ENCODE results near the gene SPSB1.

SPSB1 gene

DNA sequence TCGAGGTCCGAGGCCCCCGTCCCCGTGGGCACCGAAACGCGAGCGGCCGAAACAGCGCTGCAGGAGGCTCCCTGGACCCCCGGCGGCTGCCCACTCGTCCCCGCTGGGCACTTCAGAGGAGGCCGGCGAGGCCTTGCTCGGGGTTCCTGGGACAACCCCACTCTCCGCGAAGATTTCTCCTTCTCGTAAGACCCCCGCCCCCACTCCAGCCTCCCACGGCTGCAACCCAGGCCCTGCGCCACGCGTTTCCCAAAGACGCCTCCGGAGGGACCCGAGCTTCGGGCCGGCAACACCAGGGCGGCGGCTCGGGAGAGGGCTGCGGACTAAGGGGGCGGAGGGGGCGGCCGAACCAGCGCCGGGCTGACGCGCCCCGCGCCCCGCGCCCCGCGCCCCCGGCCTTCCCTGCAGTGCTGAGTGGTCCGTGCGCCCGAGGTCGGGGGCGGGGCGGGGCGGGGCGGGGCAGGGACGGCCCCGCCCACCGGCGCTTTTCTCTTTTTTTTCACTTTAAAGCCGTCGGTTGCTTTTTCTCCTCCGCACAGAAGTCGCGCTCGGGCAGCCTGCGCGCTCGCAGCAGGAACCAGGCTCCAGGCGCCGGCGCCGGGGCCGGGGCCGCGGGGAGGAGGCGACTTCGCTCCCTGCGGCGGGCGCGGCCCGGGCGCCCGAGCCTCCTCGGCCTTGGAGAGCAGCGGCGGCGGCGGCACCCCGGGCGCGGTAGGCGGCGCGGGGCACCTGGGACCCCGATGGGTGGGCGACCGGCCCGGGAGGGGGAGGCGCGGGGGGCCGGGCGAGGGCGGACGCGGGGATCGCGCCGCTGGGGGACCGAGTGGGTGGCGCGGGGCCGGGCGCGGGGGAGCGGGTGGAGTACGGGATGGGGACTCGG lies at the start of gene SPSB1:
Gene SPSB1 (plus strand): TSS at position 534 of the 880 bp plus-strand sequence. CDS start 62,998 bp downstream, outside the sequence.
- DNase-seq, result peak; percentile 51

DNA sequence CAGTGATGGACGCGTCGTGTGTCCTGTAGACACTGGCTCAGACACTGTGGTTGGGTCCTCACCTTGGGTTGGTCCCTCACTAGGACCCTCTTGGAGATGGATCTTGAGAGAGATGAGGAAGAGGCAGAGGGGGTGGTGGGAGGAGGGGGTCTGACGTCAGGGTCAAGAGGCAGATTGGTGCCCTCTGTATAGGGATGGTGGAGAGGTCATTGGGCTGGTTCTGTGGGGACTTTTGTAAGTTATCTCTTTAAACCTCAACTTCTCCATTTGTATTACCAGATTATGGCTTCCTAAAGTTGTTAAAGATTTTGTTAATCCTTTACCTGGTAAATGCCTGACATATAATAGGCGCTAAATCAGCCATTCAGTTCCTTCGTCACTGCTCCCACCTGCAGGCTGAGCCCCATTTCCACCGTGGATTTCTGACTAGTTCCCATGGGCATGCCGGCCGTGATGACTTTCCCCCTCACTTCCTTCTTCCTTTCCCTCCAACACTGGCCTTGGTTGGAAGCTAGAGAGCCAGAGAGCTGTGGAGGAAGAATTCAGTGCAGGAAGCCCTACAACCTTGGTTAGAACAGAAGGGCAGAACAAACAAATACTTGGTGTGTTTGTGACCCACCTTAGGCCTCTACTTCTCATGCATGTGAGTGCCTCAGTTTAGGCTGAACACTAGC lies 49.5 kb upstream of the SPSB1 start:
- DNase-seq, result no peak

DNA sequence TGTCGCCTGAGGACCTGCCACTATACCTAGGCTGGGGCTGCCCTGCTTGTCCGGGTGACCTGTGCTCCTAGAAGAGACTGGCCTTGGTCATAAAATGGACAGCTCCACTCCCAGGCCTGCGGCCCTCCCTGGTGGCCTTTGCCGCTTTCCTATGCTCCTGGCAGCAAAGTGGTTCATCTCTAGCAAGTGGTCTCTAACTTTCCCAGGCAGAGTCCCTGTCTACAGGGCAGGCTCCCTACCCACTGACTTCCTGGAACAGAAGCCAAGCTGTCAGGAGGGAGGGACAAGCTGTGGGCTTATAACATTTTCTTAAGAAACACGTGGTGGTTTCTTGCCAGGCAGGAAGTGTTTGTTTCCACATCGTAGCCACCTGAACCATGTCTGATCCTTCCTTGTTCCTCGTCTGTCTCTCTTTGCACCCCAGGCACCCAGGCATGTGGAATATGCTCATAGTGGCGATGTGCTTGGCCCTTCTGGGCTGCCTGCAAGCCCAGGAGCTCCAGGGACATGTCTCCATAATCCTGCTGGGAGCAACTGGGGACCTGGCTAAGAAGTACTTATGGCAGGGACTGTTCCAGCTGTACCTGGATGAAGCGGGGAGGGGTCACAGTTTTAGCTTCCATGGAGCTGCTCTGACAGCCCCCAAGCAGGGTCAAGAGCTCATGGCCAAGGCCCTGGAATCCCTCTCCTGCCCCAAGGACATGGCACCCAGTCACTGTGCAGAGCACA lies 48.0 kb upstream of the SPSB1 start:
- no peak for DNase-seq

DNA sequence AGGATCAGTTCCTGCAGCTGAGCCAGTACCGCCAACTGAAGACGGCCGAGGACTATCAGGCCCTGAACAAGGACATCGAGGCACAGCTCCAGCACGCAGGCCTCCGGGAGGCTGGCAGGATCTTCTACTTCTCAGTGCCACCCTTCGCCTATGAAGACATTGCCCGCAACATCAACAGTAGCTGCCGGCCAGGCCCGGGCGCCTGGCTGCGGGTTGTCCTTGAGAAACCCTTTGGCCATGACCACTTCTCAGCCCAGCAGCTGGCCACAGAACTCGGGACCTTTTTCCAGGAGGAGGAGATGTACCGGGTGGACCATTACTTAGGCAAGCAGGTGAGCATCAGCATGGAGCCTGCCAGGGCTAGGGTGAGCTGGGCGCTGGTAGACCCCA lies 47.5 kb upstream of the SPSB1 start:
- no peak for DNase-seq

DNA sequence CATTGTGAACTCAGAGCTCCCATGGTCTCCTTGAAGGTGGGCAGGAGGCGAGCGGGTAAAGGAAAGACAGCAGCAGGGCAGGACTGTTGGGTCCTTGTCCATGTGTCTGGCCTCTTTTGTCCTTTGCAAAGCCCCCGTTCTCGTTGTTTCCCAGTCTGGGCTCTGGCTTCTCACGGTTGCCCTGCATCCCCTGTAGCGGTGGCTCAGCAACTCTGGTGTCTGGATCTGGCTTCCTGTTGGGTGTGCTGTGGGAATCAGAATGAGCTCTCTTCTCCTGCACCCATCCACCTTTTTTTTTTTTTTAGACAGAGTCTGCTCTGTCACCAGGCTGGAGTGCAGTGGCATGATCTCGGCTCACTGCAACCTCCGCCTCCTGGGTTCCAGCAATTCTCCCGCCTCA lies 47.0 kb upstream of the SPSB1 start:
- DNase-seq, result no peak

DNA sequence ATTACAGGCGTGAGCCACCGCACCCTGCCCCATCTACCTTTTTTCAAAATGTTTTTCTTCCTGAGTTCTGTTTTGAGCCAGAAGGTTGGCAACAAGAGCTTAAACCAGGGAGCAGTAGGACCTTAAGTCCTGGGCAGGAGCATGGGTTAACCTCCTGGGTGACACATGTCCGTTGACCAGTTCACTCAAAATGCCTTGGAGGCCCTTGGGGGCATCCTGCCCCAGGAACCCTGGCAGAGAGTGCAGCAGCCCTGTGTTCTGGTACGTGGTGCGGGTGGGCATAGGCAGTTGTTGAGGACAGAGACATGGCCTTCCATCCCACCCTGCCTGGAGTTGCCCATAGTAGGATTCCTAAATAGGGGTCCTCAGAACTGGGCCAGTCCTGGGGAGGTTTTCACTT lies 46.5 kb upstream of the SPSB1 start:
- DNase-seq, result no peak

DNA sequence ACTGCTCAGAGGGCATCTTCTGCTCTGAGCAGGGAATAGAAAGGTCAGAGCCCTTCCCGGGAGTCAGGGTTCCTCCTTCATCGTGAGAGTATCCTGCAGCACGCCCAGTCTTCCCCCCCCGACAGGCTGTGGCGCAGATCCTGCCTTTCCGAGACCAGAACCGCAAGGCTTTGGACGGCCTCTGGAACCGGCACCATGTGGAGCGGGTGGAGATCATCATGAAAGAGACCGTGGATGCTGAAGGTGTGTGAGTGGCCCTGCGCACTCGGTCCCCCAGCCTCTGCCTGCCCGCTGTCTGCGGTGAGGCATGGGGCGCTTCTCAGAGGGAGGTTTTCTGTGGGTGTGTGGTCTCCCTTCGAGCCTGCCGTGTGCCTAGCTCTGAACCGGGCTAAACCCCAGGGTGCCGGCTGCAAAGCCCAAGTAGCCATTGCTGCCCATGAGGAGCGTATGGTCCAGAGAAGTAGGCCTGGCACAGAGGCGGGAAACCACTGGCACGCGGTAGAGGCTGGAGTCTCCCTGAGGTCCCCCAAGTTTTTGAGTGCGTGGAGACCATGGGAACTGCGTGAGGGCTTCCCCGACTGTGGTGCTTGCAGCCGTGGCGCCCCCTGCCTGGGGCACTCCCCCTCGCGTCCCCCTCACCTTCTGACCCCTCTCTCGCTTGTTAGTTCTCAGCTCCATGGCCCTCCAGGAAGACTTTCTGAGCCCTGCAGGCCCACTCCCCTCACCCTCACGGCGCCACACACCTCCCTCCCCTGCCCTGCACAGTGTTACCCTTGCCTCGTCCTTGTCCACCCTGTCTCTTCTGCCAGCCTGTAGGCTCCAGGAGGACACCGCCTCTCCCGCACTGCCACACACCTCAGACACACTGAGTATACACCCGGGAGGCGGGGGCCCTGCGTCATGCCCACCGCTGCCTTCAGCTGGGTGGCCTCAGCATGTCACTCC lies 45.6 kb upstream of the SPSB1 start:
- DNase-seq, result no peak

DNA sequence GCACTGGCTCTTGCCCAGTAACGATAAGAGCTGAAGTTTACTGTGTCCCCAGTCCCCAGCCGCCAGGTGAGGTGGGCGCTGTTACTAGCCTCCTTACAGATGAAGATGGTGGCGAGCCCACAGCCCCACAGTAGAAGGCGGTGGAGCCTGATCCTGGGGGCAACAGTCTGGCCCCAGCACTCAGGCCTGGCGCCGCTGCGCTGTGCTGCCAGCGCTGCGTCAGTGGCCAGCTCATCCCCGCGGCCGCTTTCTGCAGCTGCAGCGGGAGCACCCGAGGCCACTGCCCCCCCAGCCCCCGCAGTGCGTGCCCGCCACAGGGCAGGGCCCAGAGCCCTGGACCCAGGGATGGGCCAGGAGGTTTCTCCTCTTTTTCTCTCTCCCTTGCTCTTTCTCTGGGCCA lies 44.8 kb upstream of the SPSB1 start:
- no peak for DNase-seq

DNA sequence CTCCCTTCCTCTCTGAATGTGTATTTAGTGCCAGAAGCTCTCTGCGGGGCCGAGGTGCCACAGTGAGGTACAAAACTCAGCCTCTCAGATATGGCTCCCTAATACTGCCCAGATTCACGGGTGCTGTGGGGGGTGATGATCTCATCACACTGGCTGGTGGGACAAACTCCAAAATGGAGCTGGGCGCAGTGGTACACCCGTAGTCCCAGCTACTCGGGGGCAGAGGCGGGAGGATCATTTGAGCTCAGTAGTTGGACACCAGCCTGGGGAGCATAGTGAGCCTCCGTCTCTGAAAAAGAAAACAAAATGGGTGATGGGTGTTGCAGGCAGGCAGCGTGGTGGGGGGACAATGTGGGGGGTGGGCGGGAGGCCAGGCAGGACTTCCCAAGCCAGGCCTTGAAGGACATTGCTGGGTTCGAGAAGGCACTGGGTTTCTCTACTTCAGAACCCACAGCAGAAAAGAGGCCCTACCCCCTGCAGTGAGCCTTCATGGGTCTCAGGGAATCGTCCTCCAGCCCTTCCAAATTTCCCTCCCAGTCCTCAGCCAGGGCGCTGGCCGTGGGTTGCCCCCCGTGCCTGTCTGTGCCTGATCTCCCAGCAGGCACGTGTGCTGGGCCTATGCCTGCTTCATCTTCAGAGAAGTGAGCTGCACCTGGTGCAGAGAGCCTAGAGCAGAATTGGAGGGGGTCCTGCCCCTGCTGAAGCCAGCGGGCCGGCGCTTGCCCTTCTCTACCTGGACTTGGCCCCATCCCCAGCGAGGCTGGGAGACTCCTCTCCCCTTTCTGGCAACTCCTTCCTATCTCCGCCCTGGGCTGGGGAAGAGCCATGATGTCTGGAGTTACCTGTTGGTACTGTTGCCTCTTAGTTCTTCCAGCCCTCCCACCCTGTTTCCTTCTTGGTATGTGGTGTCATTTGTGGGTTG lies 44.1 kb upstream of the SPSB1 start:
- DNase-seq, result no peak

DNA sequence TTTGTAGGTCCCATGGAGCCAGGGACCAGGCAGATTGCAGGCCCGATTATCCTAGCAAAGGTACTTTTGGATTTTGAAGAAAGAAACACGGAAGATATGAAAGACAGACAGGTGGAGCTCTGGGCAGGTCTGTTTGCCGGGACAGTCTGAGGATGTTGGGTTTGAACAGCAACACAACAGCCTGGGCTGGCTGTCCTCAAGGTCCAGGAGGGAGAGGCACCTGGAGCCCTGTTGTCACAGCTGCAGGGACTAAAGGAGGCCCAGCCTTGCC lies 43.5 kb upstream of the SPSB1 start:
- DNase-seq, result no peak

DNA sequence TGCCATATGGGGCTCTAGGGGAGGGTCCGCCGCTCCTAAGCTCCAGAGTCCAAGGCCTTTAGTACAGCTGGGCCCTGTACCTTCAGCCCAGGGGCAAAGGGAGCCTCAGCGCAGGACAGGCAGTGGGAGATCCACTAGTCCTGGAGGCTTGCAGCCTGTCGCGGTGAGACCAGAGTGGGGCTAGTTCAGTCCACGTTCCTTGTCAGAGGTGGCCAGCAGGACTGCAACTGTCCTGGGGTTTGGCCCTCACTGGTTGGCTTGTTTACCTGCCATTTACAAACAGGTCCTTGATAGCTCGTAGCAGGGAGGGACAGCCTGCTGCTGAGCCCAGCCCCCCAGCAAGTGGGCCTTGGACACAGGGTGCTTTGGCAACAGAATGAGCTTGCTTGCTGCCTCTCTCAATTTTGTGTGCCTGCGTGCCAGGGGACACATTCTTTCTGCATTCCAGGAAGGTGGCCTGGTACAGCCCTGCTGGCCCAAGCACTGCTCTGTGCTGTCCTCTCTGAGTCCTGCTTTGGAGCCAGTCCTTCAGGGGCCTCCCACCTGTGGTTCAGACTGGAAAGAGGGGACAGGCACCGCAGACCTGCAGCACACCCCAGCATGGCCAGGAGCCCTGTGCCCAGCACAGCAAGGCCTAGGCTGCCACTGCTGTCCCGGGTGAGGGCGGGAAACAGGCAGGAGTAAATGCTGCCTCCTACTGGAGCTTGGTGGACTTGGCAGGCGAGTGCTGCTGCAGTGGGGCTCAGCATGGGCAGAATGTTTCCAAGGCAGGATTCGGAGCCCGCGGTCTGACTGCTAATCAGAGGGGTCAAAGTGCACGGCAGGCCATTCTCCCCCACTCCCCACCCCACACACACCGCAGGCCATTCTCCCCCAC lies 42.9 kb upstream of the SPSB1 start:
- DNase-seq, result no peak

DNA sequence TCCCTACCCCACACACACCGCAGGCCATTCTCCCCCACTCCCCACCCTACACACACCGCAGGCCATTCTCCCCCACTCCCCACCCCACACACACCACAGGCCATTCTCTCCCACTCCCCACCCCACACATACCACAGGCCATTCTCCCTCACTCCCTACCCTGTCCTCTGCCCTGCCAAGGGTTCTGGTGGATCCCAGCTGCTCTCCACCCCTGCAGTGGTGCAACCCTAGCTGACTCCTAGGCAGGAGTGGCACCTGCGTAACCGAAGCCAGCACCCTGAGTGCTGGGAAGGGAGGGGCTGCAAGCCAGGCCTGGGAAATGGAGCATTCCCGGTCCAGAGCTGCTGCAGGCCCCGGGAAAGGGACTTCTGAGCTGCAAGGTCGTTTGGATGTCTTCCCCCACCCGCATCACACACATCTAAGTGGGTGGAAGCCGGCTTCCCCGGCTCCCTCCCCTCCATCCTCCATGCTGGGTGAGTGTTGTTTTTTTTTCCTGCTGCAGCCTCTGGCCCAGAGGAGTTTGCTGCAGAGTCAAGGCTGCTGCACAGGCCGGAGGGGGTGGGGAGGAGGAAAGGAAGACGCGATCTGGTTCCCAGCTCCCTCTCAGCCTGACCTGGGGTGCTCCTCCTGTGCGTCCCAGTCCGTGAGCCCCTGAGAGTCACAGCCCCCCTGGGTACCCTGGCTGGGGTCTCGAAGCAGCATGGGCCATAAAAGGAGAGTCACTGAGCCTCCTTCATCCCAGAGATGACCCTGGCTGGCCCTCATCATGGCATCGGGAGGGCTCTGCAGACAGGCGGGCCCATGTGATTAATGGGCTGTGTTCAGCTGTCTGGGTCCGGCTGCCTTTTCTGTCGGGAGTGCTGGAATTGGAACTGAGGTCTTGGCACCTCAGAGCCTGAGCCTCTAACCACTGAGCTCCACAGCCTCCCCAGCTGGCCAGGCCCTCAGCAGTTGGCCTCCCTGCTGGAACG lies 42.0 kb upstream of the SPSB1 start:
- DNase-seq, result no peak

DNA sequence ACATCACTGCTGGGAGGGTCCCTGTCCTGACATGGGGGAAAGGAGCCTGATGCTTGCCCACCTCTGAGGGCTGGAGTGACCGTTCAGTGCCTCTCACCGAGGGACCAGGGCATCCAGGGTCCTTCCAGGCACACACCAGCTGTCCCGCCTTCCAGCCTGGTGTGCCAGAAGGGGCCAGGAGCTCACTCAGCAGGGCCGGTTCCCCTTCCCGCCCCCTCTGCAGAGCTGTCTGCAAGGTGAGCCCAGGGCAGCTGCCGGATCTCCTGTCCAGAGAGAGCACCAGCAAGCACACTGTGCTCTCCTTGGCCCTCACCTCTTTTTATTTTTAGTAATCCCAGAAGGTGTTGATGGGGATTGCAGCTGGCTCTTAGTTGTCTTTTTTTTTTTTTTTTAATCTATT lies 41.2 kb upstream of the SPSB1 start:
- no peak for DNase-seq

DNA sequence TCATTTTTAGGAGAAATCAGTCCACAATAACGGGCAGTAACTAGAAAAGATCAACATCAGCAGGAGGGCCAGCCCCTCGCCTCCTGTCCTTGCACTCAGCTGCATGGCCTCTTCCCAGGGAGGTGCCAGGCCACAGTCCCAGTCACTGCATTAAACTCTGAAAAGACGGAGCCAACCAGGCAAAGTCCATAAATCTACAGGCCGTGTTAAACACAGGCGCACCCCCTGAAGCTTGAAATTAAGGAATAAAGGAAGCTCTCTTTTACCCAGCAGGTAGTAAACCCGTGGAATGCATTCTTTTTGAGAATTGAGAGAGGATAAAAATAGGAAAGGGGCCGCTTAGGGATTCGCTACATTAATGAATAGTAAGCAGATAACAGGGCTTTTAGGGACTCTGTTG lies 39.7 kb upstream of the SPSB1 start:
- no peak for DNase-seq

DNA sequence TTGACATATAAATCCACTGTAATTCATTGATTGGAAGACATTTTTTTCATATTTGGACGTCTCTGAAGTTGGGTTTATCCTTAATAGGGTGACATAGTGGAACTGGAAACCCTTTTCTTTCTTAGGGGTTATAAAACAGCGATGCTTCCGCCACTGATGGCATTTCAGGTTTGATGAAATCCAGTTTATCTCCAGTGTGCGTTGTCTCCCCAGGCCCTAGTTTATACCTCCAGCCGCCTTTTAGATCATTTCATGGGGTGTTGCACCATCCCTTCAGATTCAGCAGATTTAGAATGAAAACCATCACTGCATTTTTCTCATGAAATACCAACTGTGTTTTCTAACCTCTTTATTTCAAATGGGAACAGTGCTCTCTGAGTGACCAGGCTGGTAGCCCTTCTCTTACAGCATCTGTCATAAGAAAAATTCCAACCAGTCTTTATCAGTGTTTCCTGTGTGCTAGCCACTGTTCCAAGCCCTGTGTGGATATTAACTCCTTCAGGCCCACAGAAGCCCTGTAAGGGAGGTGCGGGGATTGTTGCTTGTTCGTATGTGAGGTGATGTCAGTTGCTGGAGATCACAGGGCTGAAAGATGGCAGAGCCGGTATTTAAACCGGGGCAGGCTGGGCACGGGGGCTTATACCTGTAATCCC lies 39.1 kb upstream of the SPSB1 start:
- no peak for DNase-seq

DNA sequence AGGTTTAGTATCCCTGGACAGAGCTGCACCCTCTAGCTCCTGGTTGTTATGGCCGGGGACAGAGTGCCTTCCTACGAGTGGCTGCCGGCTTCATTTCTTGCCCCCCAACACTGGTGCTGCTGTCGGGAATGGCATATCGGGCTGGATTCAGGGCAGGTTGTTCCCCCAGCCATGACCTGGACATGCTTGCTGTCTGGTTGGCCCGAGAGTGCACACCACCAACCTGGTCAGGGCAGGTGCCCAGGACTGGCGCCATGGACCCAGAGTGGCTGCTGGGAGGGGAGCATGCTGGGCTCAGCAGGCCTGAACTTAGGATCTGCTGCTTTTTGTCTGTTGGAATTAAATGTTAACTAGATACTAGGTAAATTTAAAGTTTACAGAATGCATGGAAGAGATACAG lies 36.4 kb upstream of the SPSB1 start:
- no peak for DNase-seq

DNA sequence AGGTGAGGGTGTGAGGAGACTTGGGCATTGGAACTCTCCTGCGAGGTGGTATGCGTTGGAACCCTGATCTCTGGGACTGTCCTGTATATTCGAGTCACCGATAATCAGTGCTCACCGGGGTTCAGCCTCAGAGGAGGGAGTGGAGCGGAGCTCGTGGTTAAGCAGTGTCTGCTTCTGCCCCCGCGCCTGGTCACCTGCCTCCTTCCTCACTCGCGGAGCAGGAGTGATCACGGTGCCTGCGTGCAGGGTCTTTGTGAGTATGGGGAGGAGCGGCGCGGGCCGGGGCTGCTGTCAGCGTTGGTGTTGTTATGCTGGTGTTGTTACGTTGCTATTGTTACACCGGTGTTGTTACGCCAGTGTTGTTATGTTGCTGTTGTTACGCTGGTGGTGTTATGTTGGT lies 34.8 kb upstream of the SPSB1 start:
- DNase-seq, result no peak

DNA sequence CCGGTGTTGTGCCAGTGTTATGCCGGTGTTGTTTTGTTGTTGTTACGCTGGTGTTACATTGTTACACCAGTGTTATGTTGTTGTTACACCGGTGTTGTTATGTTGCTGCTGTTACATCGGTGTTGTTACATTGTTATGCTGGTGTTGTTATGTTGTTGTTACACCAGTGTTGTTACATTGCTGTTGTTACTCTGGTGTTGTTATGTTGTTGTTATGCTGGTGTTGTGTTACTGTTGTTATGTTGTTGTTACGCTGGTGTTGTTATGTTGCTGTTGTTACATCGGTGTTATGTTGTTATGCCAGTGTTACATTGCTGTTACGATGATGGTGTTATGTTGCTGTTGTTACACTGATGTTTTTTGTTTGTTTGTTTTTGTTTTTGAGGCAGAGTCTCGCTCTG lies 34.1 kb upstream of the SPSB1 start:
- DNase-seq, result no peak
